ENCODE results near the gene HNRNPL. TPM values are rescaled to one million over a fixed set of nuclear protein-coding genes. Genes with fewer than 3 reads are reported as not detected.

The HNRNPL gene
- total and polyA plus RNA-seq, 8 donors: 111 to 242 (median 153) TPM

- WGBS, 5 donors: 42 to 92% (median 72%) methylated on average over 2 of the region's 2 CpGs
- TF ChIP-seq POLR2A (IDR thresholded peaks at IDR 0.05): no peak
- no peak for TF ChIP-seq CTCF (IDR thresholded peaks at IDR 0.05)
- no peak for TF ChIP-seq POLR2AphosphoS5 (IDR thresholded peaks at IDR 0.05)
- TF ChIP-seq EP300 (IDR thresholded peaks at IDR 0.05): no peak
- Histone ChIP-seq H3K9me3 (no peaks in the 10 kb centered on the region), H3K4me3 (no peak overlapping the region), H3K27ac (no peak overlapping the region), H3K4me1 (peaks cover 0 to 12% (median 7%) of the 10 kb centered on the region in 4 donors), H3K36me3 (peaks cover 0 to 5% (median 4%) of the 10 kb centered on the region in 4 donors), H3K27me3 (no peaks in the 10 kb centered on the region)
- no peak for DNase-seq
- intact Hi-C loops (cut with DNase I; ENCODE audit: low total_unique reads): no loop called here
Observed at GRCh38 chr19:38796154-38796553, 53.6 kb downstream of the HNRNPL start.

- 90 to 96% (median 93%) methylated on average over 4 of the region's 4 CpGs for WGBS, 5 donors
- peaks cover 0 to 12% (median 7%) of the 10 kb centered on the region in 4 donors for H3K4me1 ChIP-seq
- no peak overlapping the region for H3K4me3 ChIP-seq
- TF ChIP-seq POLR2AphosphoS5 (IDR thresholded peaks at IDR 0.05) (no peak), POLR2A (IDR thresholded peaks at IDR 0.05) (no peak), EP300 (IDR thresholded peaks at IDR 0.05) (no peak), CTCF (IDR thresholded peaks at IDR 0.05) (no peak)
- H3K27ac ChIP-seq: no peak overlapping the region
- intact Hi-C loops (cut with DNase I; ENCODE audit: low total_unique reads): no loop called here
- H3K9me3 ChIP-seq: no peaks in the 10 kb centered on the region
- peaks cover 0 to under 1% (median 0%) of the 10 kb centered on the region in 4 donors for H3K36me3 ChIP-seq
- no peak for DNase-seq
- H3K27me3 ChIP-seq: no peaks in the 10 kb centered on the region
Observed at GRCh38 chr19:38795549-38795948, 54.2 kb downstream of the HNRNPL start.

DNA sequence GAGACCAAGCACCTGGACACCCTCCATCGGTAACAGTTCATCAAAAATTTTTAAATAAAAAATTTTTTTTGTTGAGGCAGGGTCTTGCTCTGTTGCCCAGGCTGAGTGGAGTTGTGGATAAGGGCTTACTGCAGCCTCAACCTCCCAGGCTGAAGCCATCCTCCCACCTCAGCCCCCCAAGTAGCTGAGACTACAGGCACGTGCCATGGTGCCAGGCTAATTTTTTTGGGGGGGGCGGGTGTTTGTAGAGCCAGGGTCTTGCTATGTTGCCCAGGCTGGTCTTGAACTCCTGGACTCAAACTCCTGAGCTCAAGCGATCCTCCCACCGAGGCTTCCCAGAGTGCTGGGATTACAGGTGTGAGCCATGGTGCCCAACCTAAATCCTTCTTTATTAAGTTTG is 56.1 kb downstream of the HNRNPL start:
- no peak for DNase-seq
- TF ChIP-seq EP300 (IDR thresholded peaks at IDR 0.05) (no peak), CTCF (IDR thresholded peaks at IDR 0.05) (no peak), POLR2A (IDR thresholded peaks at IDR 0.05) (no peak), POLR2AphosphoS5 (IDR thresholded peaks at IDR 0.05) (no peak)
- 91 to 99% (median 96%) methylated on average over 5 of the region's 5 CpGs for WGBS, 5 donors
- no peaks in the 10 kb centered on the region for H3K36me3 ChIP-seq
- intact Hi-C loops (cut with DNase I; ENCODE audit: low total_unique reads): no loop called here
- no peak overlapping the region for H3K27ac ChIP-seq
- no peaks in the 10 kb centered on the region for H3K9me3 ChIP-seq
- H3K4me3 ChIP-seq: no peak overlapping the region
- no peaks in the 10 kb centered on the region for H3K27me3 ChIP-seq
- peaks cover 0 to 8% (median 6%) of the 10 kb centered on the region in 4 donors for H3K4me1 ChIP-seq

GRCh38 chr19:38793177-38793576 is 56.6 kb downstream of the HNRNPL start:
- Histone ChIP-seq H3K27ac (no peak overlapping the region), H3K36me3 (no peaks in the 10 kb centered on the region), H3K4me1 (peaks cover 0 to 8% (median 6%) of the 10 kb centered on the region in 4 donors), H3K4me3 (no peak overlapping the region), H3K9me3 (no peaks in the 10 kb centered on the region), H3K27me3 (no peaks in the 10 kb centered on the region)
- intact Hi-C loops (cut with DNase I; ENCODE audit: low total_unique reads): no loop called here
- no peak for TF ChIP-seq CTCF (IDR thresholded peaks at IDR 0.05)
- no peak for TF ChIP-seq EP300 (IDR thresholded peaks at IDR 0.05)
- TF ChIP-seq POLR2AphosphoS5 (IDR thresholded peaks at IDR 0.05): no peak
- TF ChIP-seq POLR2A (IDR thresholded peaks at IDR 0.05): no peak
- DNase-seq: no peak
- WGBS, 5 donors: 74 to 89% (median 76%) methylated on average over 8 of the region's 8 CpGs
